Neuronal stem cell (in vitro differentiated cells): ENCODE results near the gene IER5L.
A peak's percentile ranks its signal among the peaks of the same experiment; 100 is the strongest.
"Not testable (repeated sequence)": the region's sequence is repeated elsewhere in the genome, so short reads cannot be mapped to it uniquely, and the experiment has no call there.

Experiments
- DNase-seq: peaks from one replicate; pipeline ENCODE4 v3.0.0-alpha.2; 2013; ENCODE audit warnings: low spot score
- H2AFZ ChIP-seq: one replicate; pipeline ENCODE4 v1.6.1; 2013; ENCODE audit warnings: mild to moderate bottlenecking, low read length, inconsistent platforms
- H2AK5ac ChIP-seq: 2 replicates; pipeline ENCODE4 v1.6.1; 2013; ENCODE audit warnings: low read depth, mild to moderate bottlenecking, inconsistent platforms, low read length, moderate library complexity, mixed read lengths
- H2BK120ac ChIP-seq: 2 replicates; pipeline ENCODE4 v1.6.1; 2013; ENCODE audit warnings: low read depth, mild to moderate bottlenecking, inconsistent platforms, low read length, moderate library complexity, mixed read lengths
- H2BK12ac ChIP-seq: one replicate; pipeline ENCODE4 v1.6.1; 2013; ENCODE audit warnings: low read length, inconsistent platforms
- H2BK15ac ChIP-seq: 2 replicates; pipeline ENCODE4 v1.6.1; 2013; ENCODE audit warnings: mild to moderate bottlenecking, low read length, inconsistent platforms, mixed read lengths
- H2BK5ac ChIP-seq: one replicate; pipeline ENCODE4 v1.6.1; 2013; ENCODE audit warnings: inconsistent platforms, mild to moderate bottlenecking, low read length, moderate library complexity
- H3K14ac ChIP-seq: one replicate; pipeline ENCODE4 v1.6.1; 2013; ENCODE audit warnings: low read length, inconsistent platforms
- H3K18ac ChIP-seq: 2 replicates; pipeline ENCODE4 v1.6.1; 2013; ENCODE audit warnings: low read length, inconsistent platforms
- H3K23ac ChIP-seq: 2 replicates; pipeline ENCODE4 v1.6.1; 2013; ENCODE audit warnings: low read depth, mild to moderate bottlenecking, mixed read lengths, low read length, inconsistent platforms; ENCODE audit not compliant: poor library complexity
- H3K27ac ChIP-seq: replicated peaks from 3 replicates; pipeline ENCODE4 v1.5.1; 2013; ENCODE audit warnings: low read length, inconsistent platforms
- H3K27me3 ChIP-seq, 3 experiments: 2 replicates each; pipeline ENCODE4 v1.6.1; 2013; ENCODE audit warnings: low read length in 3 of 3, mild to moderate bottlenecking in 2 of 3, inconsistent platforms in 1 of 3, low read depth in 1 of 3, mixed read lengths in 1 of 3, moderate library complexity in 1 of 3; ENCODE audit not compliant: control insufficient read depth in 3 of 3, insufficient read depth in 3 of 3
- H3K36me3 ChIP-seq, 2 donors: replicated peaks in 1 of 2; 2 replicates each; pipeline ENCODE4 v1.6.1; 2013; ENCODE audit warnings: low read length in 2 of 2; ENCODE audit not compliant: control insufficient read depth in 2 of 2, insufficient read depth in 2 of 2
- H3K4ac ChIP-seq: 2 replicates; pipeline ENCODE4 v1.6.1; 2013; ENCODE audit warnings: inconsistent platforms, mild to moderate bottlenecking, low read length, moderate library complexity
- H3K4me1 ChIP-seq, 2 donors: 1 replicate in 1 of 2; 2 replicates in 1 of 2; pipeline ENCODE4 v1.6.1; 2013; ENCODE audit warnings: low read length in 2 of 2, low read depth in 1 of 2; ENCODE audit not compliant: control insufficient read depth in 2 of 2, insufficient read depth in 1 of 2
- H3K4me2 ChIP-seq: one replicate; pipeline ENCODE4 v1.6.1; 2013; ENCODE audit warnings: mild to moderate bottlenecking, low read length, inconsistent platforms; ENCODE audit not compliant: insufficient read depth, poor library complexity, severe bottlenecking
- H3K4me3 ChIP-seq, 2 donors: 2 replicates each; pipeline ENCODE4 v1.5.1; 2013; ENCODE audit warnings: low read length in 2 of 2, mild to moderate bottlenecking in 2 of 2, inconsistent platforms in 1 of 2, moderate library complexity in 1 of 2
- H3K79me1 ChIP-seq: one replicate; pipeline ENCODE4 v1.6.1; 2013; ENCODE audit warnings: low read depth, mild to moderate bottlenecking, inconsistent platforms, low read length, moderate library complexity
- H3K9ac ChIP-seq: one replicate; pipeline ENCODE4 v1.6.1; 2013; ENCODE audit warnings: mild to moderate bottlenecking, low read depth, low read length, inconsistent platforms; ENCODE audit not compliant: poor library complexity
- H3K9me3 ChIP-seq, 2 donors: replicated peaks in 1 of 2; 2 replicates each; pipeline versions ENCODE3 to v1.6.1; 2013; ENCODE audit warnings: low read length in 2 of 2, mild to moderate bottlenecking in 2 of 2, inconsistent platforms in 1 of 2, low read depth in 1 of 2, mixed read lengths in 1 of 2, moderate library complexity in 1 of 2; ENCODE audit not compliant: control insufficient read depth in 2 of 2, insufficient read depth in 1 of 2
- H4K8ac ChIP-seq: one replicate; pipeline ENCODE4 v1.6.1; 2013; ENCODE audit warnings: low read depth, mild to moderate bottlenecking, inconsistent platforms, low read length, moderate library complexity
- H4K91ac ChIP-seq: one replicate; pipeline ENCODE4 v1.6.1; 2013; ENCODE audit warnings: low read length, low read depth, mild to moderate bottlenecking, inconsistent platforms; ENCODE audit not compliant: poor library complexity
- WGBS, 2 donors: extraction: QIAGEN DNeasy Blood & Tissue Kit; methylation state at CpG; one replicate each; pipeline ENCODE4 v1.1.7; 2013; ENCODE audit warnings: missing lambda C conversion rate in 2 of 2, mixed read lengths in 1 of 2; ENCODE audit not compliant: insufficient read length in 2 of 2, insufficient replicate concordance in 1 of 2; ENCODE audit errors: extremely low coverage in 2 of 2; 5-methylcytosine and 5-hydroxymethylcytosine counted together

Gene IER5L

GRCh38 chr9:129130271-129130670 is 47.8 kb downstream of the IER5L start:
- not testable (repeated sequence) for H3K14ac ChIP-seq, H2BK12ac ChIP-seq, H2AFZ ChIP-seq, H3K9ac ChIP-seq, H3K4ac ChIP-seq, H2BK120ac ChIP-seq, H3K4me3 ChIP-seq, H3K79me1 ChIP-seq, H3K18ac ChIP-seq, H2BK15ac ChIP-seq, DNase-seq, H3K27ac ChIP-seq, H4K91ac ChIP-seq, H3K9me3 ChIP-seq, H3K4me2 ChIP-seq, H3K23ac ChIP-seq, H2AK5ac ChIP-seq, H3K27me3 ChIP-seq, H4K8ac ChIP-seq, H2BK5ac ChIP-seq
- H3K4me1 ChIP-seq: peaks cover 16% of the 10 kb centered on the region in 2 donors
- peaks cover 26 to 74% of the 10 kb centered on the region in 2 donors for H3K36me3 ChIP-seq
- no CpG with 5 or more reads among the region's 7 CpGs for WGBS, 2 donors

DNA sequence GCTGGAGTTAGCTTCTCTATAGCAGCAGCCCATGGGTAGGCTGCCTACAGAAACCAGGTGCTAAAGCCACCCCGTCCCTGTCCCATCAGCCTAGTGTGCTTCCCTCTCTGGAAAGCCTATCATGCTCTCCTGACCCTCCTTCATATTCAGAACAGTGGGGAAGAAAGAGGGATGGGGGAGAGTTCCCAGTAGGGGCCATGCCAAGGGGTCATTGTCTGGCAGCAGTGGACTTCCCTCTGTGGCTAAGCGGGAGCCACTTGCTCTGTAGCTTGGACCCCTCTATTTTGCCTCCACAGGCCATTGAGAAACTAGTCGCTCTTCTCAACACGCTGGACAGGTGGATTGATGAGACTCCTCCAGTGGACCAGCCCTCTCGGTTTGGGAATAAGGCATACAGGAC is 49.4 kb downstream of the IER5L start:
- no peak overlapping the region for H3K4me3 ChIP-seq
- H3K4ac ChIP-seq: peak overlapping the region; percentile 72
- DNase-seq: no peak
- no peak overlapping the region for H3K27ac ChIP-seq
- no peak overlapping the region for H2BK12ac ChIP-seq
- no CpG with 5 or more reads among the region's 5 CpGs for WGBS, 2 donors
- no peaks in the 10 kb centered on the region for H3K9me3 ChIP-seq
- no peak overlapping the region for H4K8ac ChIP-seq
- no peak overlapping the region for H2BK5ac ChIP-seq
- no peak overlapping the region for H2BK120ac ChIP-seq
- H3K79me1 ChIP-seq: no peaks in the 10 kb centered on the region
- H3K9ac ChIP-seq: no peak overlapping the region
- H2BK15ac ChIP-seq: peak overlapping the region; percentile 50
- H2AK5ac ChIP-seq: peak overlapping the region; percentile 36
- no peaks in the 10 kb centered on the region for H3K27me3 ChIP-seq
- H3K4me2 ChIP-seq: no peak overlapping the region
- H2AFZ ChIP-seq: no peak overlapping the region
- H3K23ac ChIP-seq: no peak overlapping the region
- no peak overlapping the region for H3K18ac ChIP-seq
- no peak overlapping the region for H4K91ac ChIP-seq
- H3K14ac ChIP-seq: no peak overlapping the region
- peaks cover 16% of the 10 kb centered on the region in 2 donors for H3K4me1 ChIP-seq
- peaks cover 24 to 75% of the 10 kb centered on the region in 2 donors for H3K36me3 ChIP-seq

DNA sequence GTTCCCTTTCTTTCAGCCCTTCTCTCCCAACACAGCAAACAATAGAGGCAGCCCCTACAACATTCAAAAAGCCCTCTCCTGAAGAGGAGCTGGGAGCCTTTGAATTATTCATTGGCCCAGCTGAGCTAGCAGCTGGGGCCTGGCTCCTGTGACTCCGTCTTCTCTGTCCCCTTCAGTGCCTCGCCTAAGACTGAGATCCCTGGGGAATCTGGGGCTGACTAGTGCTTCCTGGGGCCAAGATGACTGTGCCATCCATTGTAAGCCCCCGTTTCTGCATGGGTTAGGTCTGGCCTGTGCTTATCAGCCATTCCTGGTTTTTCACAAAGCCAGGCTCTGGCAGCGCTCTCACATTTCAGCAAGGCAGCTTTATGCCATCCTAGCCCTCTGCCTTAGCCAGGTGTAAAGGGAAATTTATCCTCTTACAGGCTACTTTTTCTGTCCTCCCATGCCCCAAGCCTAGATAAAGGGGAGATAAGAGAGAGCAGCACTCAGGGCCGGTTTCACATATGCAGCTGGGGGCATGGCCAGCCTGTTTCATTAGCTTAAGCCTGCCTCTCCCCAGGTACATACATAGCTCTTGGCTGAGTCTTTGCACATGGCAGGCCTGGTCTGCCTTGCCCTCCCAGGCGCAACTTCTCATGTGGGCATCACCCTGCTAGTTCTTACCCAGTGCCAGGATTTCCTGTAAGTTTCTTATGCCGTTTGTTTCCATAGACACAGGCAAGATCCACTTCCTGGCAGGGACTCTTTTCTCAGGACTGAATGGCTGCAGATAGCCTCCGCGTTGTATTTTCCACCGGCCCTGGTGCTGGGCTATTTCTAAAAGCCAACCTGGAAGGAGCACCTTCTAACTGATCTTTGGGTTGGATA is 51.1 kb downstream of the IER5L start:
- H3K4me2 ChIP-seq: no peak overlapping the region
- H3K27me3 ChIP-seq: no peaks in the 10 kb centered on the region
- H3K23ac ChIP-seq: no peak overlapping the region
- H4K8ac ChIP-seq: no peak overlapping the region
- H2BK12ac ChIP-seq: no peak overlapping the region
- no CpG with 5 or more reads among the region's 10 CpGs for WGBS, 2 donors
- H3K79me1 ChIP-seq: no peaks in the 10 kb centered on the region
- no peaks in the 10 kb centered on the region for H3K9me3 ChIP-seq
- H2BK5ac ChIP-seq: peak overlapping the region; percentile 85
- H3K36me3 ChIP-seq: peaks cover 27 to 70% of the 10 kb centered on the region in 2 donors
- H2BK120ac ChIP-seq: peak overlapping the region; percentile 56
- H3K4ac ChIP-seq: no peak overlapping the region
- no peak overlapping the region for H4K91ac ChIP-seq
- H3K4me1 ChIP-seq: peaks cover 16% of the 10 kb centered on the region in 2 donors
- peak overlapping the region; percentile 93 for H3K27ac ChIP-seq
- DNase-seq: no peak
- H3K9ac ChIP-seq: peak overlapping the region; percentile 67
- H2BK15ac ChIP-seq: peak overlapping the region; percentile 41
- no peak overlapping the region for H2AFZ ChIP-seq
- H3K4me3 ChIP-seq: no peak overlapping the region
- H2AK5ac ChIP-seq: peak overlapping the region; percentile 63
- peak overlapping the region; percentile 91 for H3K18ac ChIP-seq
- H3K14ac ChIP-seq: no peak overlapping the region
